VCaP (cell line): ENCODE measurements around the gene GPRIN3.
"Not testable (repeated sequence)": the region's sequence is repeated elsewhere in the genome, so short reads cannot be mapped to it uniquely, and the experiment has no call there.

Source experiments
- H3K27ac ChIP-seq: fragments of 450-650 bp; 2 replicates; pipeline ENCODE4 v1.5.1; 2017
- CTCF ChIP-seq: fragments of 450-650 bp; conservative IDR thresholded peaks from 2 replicates; pipeline ENCODE4 v1.5.1; 2017; ENCODE audit warnings: mild to moderate bottlenecking, moderate library complexity

Gene GPRIN3

DNA sequence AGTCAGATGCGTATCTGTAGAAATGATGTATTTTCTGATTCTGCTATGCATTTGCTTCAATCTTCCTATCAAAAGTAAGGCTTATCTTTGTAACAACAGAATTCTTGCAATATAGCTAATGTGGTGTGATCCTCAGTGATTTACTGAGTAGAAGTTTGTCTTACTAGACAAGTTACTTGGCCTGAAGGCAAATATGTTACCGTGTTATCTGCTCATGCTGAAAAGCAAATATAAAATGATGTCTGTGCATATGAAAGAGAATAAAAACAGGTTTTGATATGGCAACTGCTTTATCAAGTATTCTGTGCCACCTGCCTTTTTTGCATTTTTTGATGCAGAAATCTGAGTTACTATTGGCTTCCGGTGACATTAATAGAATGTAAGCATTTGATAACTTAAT is 103.7 kb downstream of the GPRIN3 start:
- peak overlapping the region; percentile 53 for H3K27ac ChIP-seq
- no peak for TF ChIP-seq CTCF

DNA sequence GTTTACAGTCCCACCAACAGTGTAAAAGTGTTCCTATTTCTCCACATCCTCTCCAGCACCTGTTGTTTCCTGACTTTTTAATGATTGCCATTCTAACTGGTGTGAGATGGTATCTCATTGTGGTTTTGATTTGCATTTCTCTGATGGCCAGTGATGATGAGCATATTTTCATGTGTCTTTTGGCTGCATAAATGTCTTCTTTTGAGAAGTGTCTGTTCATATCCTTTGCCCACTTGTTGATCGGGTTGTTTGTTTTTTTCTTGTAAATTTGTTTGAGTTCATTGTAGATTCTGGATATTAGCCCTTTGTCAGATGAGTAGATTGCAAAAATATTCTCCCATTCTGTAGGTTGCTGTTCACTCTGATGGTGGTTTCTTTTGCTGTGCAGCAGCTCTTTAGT is 108.2 kb downstream of the GPRIN3 start:
- not testable (repeated sequence) for H3K27ac ChIP-seq

DNA sequence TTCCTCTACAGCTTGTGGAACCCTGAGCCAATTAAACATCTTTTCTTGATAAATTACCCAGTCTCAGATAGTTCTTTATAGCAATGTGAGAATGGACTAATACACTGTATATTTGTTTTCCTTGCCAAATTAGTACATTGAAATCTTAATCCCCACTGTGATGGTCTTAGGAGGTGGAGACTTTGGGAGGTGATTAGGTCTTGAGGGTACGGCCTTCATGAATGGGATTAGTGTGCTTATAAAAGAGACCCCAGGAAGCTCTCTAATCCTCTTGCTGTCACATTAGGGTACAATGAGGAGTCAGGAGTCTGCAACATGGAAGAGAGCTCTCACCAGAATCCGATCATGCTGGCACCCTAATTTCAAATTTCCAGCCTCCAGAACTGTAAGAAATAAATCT is 109.7 kb downstream of the GPRIN3 start:
- no peak for TF ChIP-seq CTCF
- no peak overlapping the region for H3K27ac ChIP-seq

GRCh38 chr4:89196745-89197144 is 110.9 kb downstream of the GPRIN3 start:
- H3K27ac ChIP-seq, result no peak overlapping the region
- no peak for TF ChIP-seq CTCF

DNA sequence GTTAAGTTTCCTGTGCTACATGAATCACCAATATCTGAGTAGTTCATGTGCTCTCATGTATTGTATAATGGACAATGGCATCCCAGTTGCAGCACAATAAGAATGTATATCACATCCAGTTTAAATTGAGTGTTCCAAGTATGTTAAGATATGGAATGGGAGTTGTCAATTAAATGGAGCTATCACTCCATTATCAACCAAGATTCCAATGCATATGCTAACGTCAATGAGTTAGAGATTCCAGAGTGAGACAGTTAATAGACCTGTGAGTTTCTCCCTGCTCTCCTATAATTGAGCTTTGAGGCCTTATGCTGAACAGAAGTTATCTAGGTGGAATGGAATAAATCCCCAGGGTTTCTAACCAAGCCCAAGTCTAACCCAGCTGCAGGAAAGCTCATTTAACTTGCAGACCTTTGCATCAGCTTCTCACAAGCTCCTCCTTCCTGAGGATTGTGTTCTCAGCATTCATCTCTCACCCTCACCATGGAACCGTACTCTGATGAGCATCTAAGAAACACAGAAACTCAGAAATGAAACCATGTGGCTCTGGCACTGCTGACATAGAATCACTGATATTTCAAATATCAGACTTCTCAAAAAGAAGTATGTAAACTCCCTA is 111.4 kb downstream of the GPRIN3 start:
- TF ChIP-seq CTCF, result no peak
- no peak overlapping the region for H3K27ac ChIP-seq

- TF ChIP-seq CTCF, result no peak
- no peak overlapping the region; the same call in 1 of the 2 replicates for H3K27ac ChIP-seq
Observed at GRCh38 chr4:89193843-89194242, 113.8 kb downstream of the GPRIN3 start.
